Measurements from ENCODE around the gene SCN2B. TPM values are rescaled to one million over a fixed set of nuclear protein-coding genes. Genes with fewer than 3 reads are reported as not detected.
"Not testable (repeated sequence)": the region's sequence is repeated elsewhere in the genome, so short reads cannot be mapped to it uniquely, and the experiment has no call there.

SCN2B gene
- total RNA-seq, 2 experiments from 2014 or later, result not detected

GRCh38 chr11:118198370-118198769 is 21.9 kb upstream of the SCN2B start:
- POLR2A ChIA-PET, result interaction anchor here (0.6 to 2.2 kb wide), 19 partner anchors 10 to 316 kb away, joined by 3 to 13 read pairs (median 4); partner anchors contain the start of genes CD3E, CD3G, JAML and MPZL3
- H3K27me3 Mint-ChIP-seq, result no peaks in the 10 kb centered on the region
- no peaks in the 10 kb centered on the region for H3K9me3 Mint-ChIP-seq
- TF ChIP-seq CTCF (IDR thresholded peaks at IDR 0.05), result peak; percentile 92
- H3K9me3 ChIP-seq (ENCODE audit: control insufficient read depth in 1 of 2, insufficient read depth in 1 of 2, low read length in 2 of 2), result no peaks in the 10 kb centered on the region
- H3K27ac Mint-ChIP-seq, result peak overlapping the region; percentile 52
- no peak overlapping the region for H3K4me3 Mint-ChIP-seq
- H3K36me3 Mint-ChIP-seq (ENCODE audit: low read depth), result peaks cover 62% of the 10 kb centered on the region
- peak; percentile 73 to 90 (median 80) for DNase-seq
- peaks cover 43% of the 10 kb centered on the region for H3K4me1 ChIP-seq (ENCODE audit: insufficient read depth, low read length)
- intact Hi-C loops (cut with DNase I, micrococcal nuclease), result loop anchor here (1.0 to 5.0 kb wide), 4 partner anchors 93 to 290 kb away; no protein-coding TSS in a partner anchor
- ATAC-seq (ENCODE audit: poor library complexity), result peak; percentile 38
- CTCF ChIA-PET, result interaction anchor here (0.6 to 2.3 kb wide), 54 partner anchors 9 to 391 kb away, joined by 3 to 31 read pairs (median 5); partner anchors contain the start of genes ATP5MG, CD3D, CD3E and JAML
- H3K27me3 ChIP-seq (ENCODE audit: control insufficient read depth in 1 of 2, insufficient read depth in 2 of 2, low read length in 2 of 2), result no peaks in the 10 kb centered on the region
- H3K27ac ChIP-seq (ENCODE audit: low read depth in 1 of 2, low read length in 2 of 2), result peak overlapping the region; percentile 3
- no peak overlapping the region for H3K4me3 ChIP-seq (ENCODE audit: low read length)
- H3K4me1 Mint-ChIP-seq (ENCODE audit: low read depth), result peaks cover 11% of the 10 kb centered on the region
- H3K36me3 ChIP-seq (ENCODE audit: insufficient read depth, low read length), result peaks cover 60% of the 10 kb centered on the region

GRCh38 chr11:118194835-118195627 is 18.6 kb upstream of the SCN2B start:
- ChIA-PET POLR2A (no interaction called here), CTCF (interaction anchor here (1.2 kb wide), 1 partner anchor 97 kb away, joined by 3 read pairs; no protein-coding TSS in a partner anchor)
- peaks cover 0 to 5% of the 10 kb centered on the region in 2 experiments for H3K9me3 ChIP-seq (ENCODE audit: control insufficient read depth in 1 of 2, insufficient read depth in 1 of 2, low read length in 2 of 2)
- H3K27ac Mint-ChIP-seq, result no peak overlapping the region
- ATAC-seq (ENCODE audit: poor library complexity), result no peak
- peaks cover 55% of the 10 kb centered on the region for H3K36me3 ChIP-seq (ENCODE audit: insufficient read depth, low read length)
- no peak overlapping the region for H3K4me3 ChIP-seq (ENCODE audit: low read length)
- intact Hi-C loops (cut with DNase I, micrococcal nuclease), result loop anchor here in 1 of 2 experiments (5.0 kb wide), 1 partner anchor 292 kb away; no protein-coding TSS in a partner anchor
- H3K4me3 Mint-ChIP-seq, result no peak overlapping the region
- H3K27me3 ChIP-seq (ENCODE audit: control insufficient read depth in 1 of 2, insufficient read depth in 2 of 2, low read length in 2 of 2), result peaks cover 0 to 2% of the 10 kb centered on the region in 2 experiments
- H3K4me1 Mint-ChIP-seq (ENCODE audit: low read depth), result peaks cover 11% of the 10 kb centered on the region
- no peak for TF ChIP-seq CTCF (IDR thresholded peaks at IDR 0.05)
- no peaks in the 10 kb centered on the region for H3K27me3 Mint-ChIP-seq
- peaks cover 10% of the 10 kb centered on the region for H3K4me1 ChIP-seq (ENCODE audit: insufficient read depth, low read length)
- peaks cover 3% of the 10 kb centered on the region for H3K9me3 Mint-ChIP-seq
- peaks cover 89% of the 10 kb centered on the region for H3K36me3 Mint-ChIP-seq (ENCODE audit: low read depth)
- no peak for DNase-seq
- no peak overlapping the region for H3K27ac ChIP-seq (ENCODE audit: low read depth in 1 of 2, low read length in 2 of 2)

- Mint-ChIP-seq H3K4me3 (no peak overlapping the region), H3K9me3 (peaks cover 3% of the 10 kb centered on the region), H3K27me3 (no peaks in the 10 kb centered on the region), H3K4me1 (ENCODE audit: low read depth) (peaks cover 11% of the 10 kb centered on the region), H3K27ac (no peak overlapping the region), H3K36me3 (ENCODE audit: low read depth) (peaks cover 82% of the 10 kb centered on the region)
- Histone ChIP-seq H3K27me3 (ENCODE audit: control insufficient read depth in 1 of 2, insufficient read depth in 2 of 2, low read length in 2 of 2) (peaks cover 0 to 2% of the 10 kb centered on the region in 2 experiments), H3K4me3 (ENCODE audit: low read length) (no peak overlapping the region), H3K36me3 (ENCODE audit: insufficient read depth, low read length) (peaks cover 55% of the 10 kb centered on the region), H3K9me3 (ENCODE audit: control insufficient read depth in 1 of 2, insufficient read depth in 1 of 2, low read length in 2 of 2) (peaks cover 0 to 5% of the 10 kb centered on the region in 2 experiments), H3K4me1 (ENCODE audit: insufficient read depth, low read length) (peaks cover 10% of the 10 kb centered on the region), H3K27ac (ENCODE audit: low read depth in 1 of 2, low read length in 2 of 2) (no peak overlapping the region)
- no peak for TF ChIP-seq CTCF (IDR thresholded peaks at IDR 0.05)
- DNase-seq (no peak), ATAC-seq (ENCODE audit: poor library complexity) (no peak)
- intact Hi-C loops (cut with DNase I, micrococcal nuclease), result no loop called here
- CTCF ChIA-PET, result no interaction called here
- POLR2A ChIA-PET, result no interaction called here
These were observed 17.6 kb upstream of the SCN2B start for GRCh38 chr11:118193910-118194566.

- H3K27me3 ChIP-seq (ENCODE audit: control insufficient read depth in 1 of 2, insufficient read depth in 2 of 2, low read length in 2 of 2); H3K4me3 Mint-ChIP-seq; DNase-seq; ATAC-seq (ENCODE audit: poor library complexity); POLR2A ChIA-PET; H3K4me1 Mint-ChIP-seq (ENCODE audit: low read depth); H3K27ac ChIP-seq (ENCODE audit: low read depth in 1 of 2, low read length in 2 of 2); intact Hi-C loops (cut with DNase I, micrococcal nuclease); H3K9me3 Mint-ChIP-seq; H3K27me3 Mint-ChIP-seq; H3K4me1 ChIP-seq (ENCODE audit: insufficient read depth, low read length); CTCF ChIA-PET; H3K27ac Mint-ChIP-seq; H3K4me3 ChIP-seq (ENCODE audit: low read length); H3K9me3 ChIP-seq (ENCODE audit: control insufficient read depth in 1 of 2, insufficient read depth in 1 of 2, low read length in 2 of 2): not testable (repeated sequence)
- peaks cover 50% of the 10 kb centered on the region for H3K36me3 ChIP-seq (ENCODE audit: insufficient read depth, low read length)
- peaks cover 69% of the 10 kb centered on the region for H3K36me3 Mint-ChIP-seq (ENCODE audit: low read depth)
These were observed 16.4 kb upstream of the SCN2B start for GRCh38 chr11:118192817-118193216.
